Neural cell (in vitro differentiated cells): ENCODE data around the gene PREX1. TPM values are rescaled to one million over a fixed set of nuclear protein-coding genes. Genes with fewer than 3 reads are reported as not detected.

Source experiments
- H2AFZ ChIP-seq: fragments of 200-600, 300-800 bp; sonication (generic), shearing (Covaris generic); 2 replicates; pipeline ENCODE4 v1.6.0; 2014; ENCODE audit warnings: low read depth, mild to moderate bottlenecking, antibody characterized with exemption, low read length, moderate library complexity
- H3F3A ChIP-seq: fragments of 200-600 bp; shearing (Covaris generic); 2 replicates; pipeline ENCODE4 v1.6.1; 2016; ENCODE audit warnings: mild to moderate bottlenecking, moderate library complexity, mixed read lengths, antibody characterized with exemption, low read length; ENCODE audit not compliant: insufficient read depth, poor library complexity, severe bottlenecking
- H3K27ac ChIP-seq: fragments of 200-600, 300-800 bp; sonication (generic), shearing (Covaris generic); 2 replicates; pipeline ENCODE4 v1.5.1; 2014; ENCODE audit warnings: mild to moderate bottlenecking, low read length, moderate library complexity
- H3K27me3 ChIP-seq: fragments of 300-800, 200-600 bp; sonication (generic), shearing (Covaris generic); 2 replicates; pipeline ENCODE4 v1.6.0; 2014; ENCODE audit warnings: mild to moderate bottlenecking, low read depth, low read length, moderate library complexity; ENCODE audit not compliant: insufficient read depth
- H3K36me3 ChIP-seq: fragments of 300-800, 200-600 bp; sonication (generic), shearing (Covaris generic); 2 replicates; pipeline ENCODE4 v1.5.1; 2014; ENCODE audit warnings: mild to moderate bottlenecking, antibody characterized with exemption, low read length, moderate library complexity; ENCODE audit not compliant: insufficient read depth
- H3K4me2 ChIP-seq: fragments of 300-800, 200-600 bp; sonication (generic), shearing (Covaris generic); 2 replicates; pipeline ENCODE4 v1.6.0; 2014; ENCODE audit warnings: mild to moderate bottlenecking, low read length
- H3K4me3 ChIP-seq: fragments of 300-800, 200-600 bp; sonication (generic), shearing (Covaris generic); 2 replicates; pipeline ENCODE4 v1.5.1; 2014; ENCODE audit warnings: mild to moderate bottlenecking, low read length, moderate library complexity
- H3K79me2 ChIP-seq: fragments of 200-600 bp; shearing (Covaris generic); replicated peaks from 2 replicates; pipeline ENCODE4 v1.6.0; 2014; ENCODE audit warnings: mild to moderate bottlenecking, low read length, moderate library complexity; ENCODE audit not compliant: insufficient read depth
- H3K9ac ChIP-seq: fragments of 300-800, 200-600 bp; sonication (generic), shearing (Covaris generic); 2 replicates; pipeline ENCODE4 v1.6.1; 2016; ENCODE audit warnings: mild to moderate bottlenecking, low read length, mixed read lengths
- H3K9me2 ChIP-seq: fragments of 200-600 bp; shearing (Covaris generic); 2 replicates; pipeline ENCODE4 v1.6.1; 2016; ENCODE audit warnings: mild to moderate bottlenecking, low read length, mixed read lengths; ENCODE audit not compliant: insufficient read depth
- H3K9me3 ChIP-seq: fragments of 200-600, 300-800 bp; sonication (generic), shearing (Covaris generic); 2 replicates; pipeline ENCODE4 v1.6.1; 2016; ENCODE audit warnings: mild to moderate bottlenecking, mixed run types, low read length, moderate library complexity, mixed read lengths
- H4K20me1 ChIP-seq: fragments of 200-600 bp; shearing (Covaris generic); 2 replicates; pipeline ENCODE4 v1.6.1; 2016; ENCODE audit warnings: mild to moderate bottlenecking, mixed run types; ENCODE audit not compliant: insufficient read depth
- CTCF ChIP-seq: fragments of 450-650 bp; IDR thresholded peaks from 2 replicates; pipeline ENCODE4 v1.5.1; 2014; ENCODE audit warnings: antibody characterized with exemption, mild to moderate bottlenecking, moderate library complexity; ENCODE audit not compliant: poor library complexity, severe bottlenecking
- EP300 ChIP-seq: fragments of 450-650 bp; conservative IDR thresholded peaks from 2 replicates; pipeline ENCODE4 v1.6.1; 2014; ENCODE audit warnings: antibody characterized with exemption, mild to moderate bottlenecking, moderate library complexity; ENCODE audit not compliant: poor library complexity, severe bottlenecking
- EZH2 ChIP-seq: fragments of 200-600, 300-800 bp; shearing (Covaris generic), sonication (generic); IDR thresholded peaks from 2 replicates; pipeline ENCODE4 v1.6.1; 2014; ENCODE audit warnings: antibody characterized with exemption, low read length, borderline replicate concordance, mild to moderate bottlenecking; ENCODE audit not compliant: insufficient read depth, poor library complexity, severe bottlenecking
- MXI1 ChIP-seq: fragments of 450-650 bp; conservative IDR thresholded peaks from 2 replicates; pipeline ENCODE4 v1.6.1; 2014; ENCODE audit warnings: antibody characterized with exemption, mild to moderate bottlenecking; ENCODE audit not compliant: poor library complexity, severe bottlenecking
- POLR2AphosphoS5 ChIP-seq: IDR thresholded peaks from 2 replicates; pipeline ENCODE4 v1.6.1; 2012
- RAD21 ChIP-seq: fragments of 450-650 bp; conservative IDR thresholded peaks from 2 replicates; pipeline ENCODE4 v1.6.1; 2014; ENCODE audit warnings: antibody characterized with exemption, mild to moderate bottlenecking, moderate library complexity
- REST ChIP-seq: IDR thresholded peaks from 2 replicates; pipeline ENCODE4 v1.6.1; 2012; ENCODE audit warnings: borderline replicate concordance
- SMC3 ChIP-seq: fragments of 450-650 bp; conservative IDR thresholded peaks from 2 replicates; pipeline ENCODE4 v1.6.1; 2014; ENCODE audit warnings: antibody characterized with exemption, mild to moderate bottlenecking, moderate library complexity; ENCODE audit not compliant: poor library complexity
- TAF1 ChIP-seq: IDR thresholded peaks from 2 replicates; pipeline ENCODE4 v1.6.1; 2012; ENCODE audit warnings: low read depth
- polyA plus RNA-seq: library from polyadenylated mRNA; depleted of rRNA; stranded (reverse); fragments of >200 nt; gene quantifications from 2 replicates; pipeline ENCODE4 v1.2.3, GENCODE V29; 2014

PREX1 gene
- polyA plus RNA-seq, 1 donor from 2014 or later = 0.06 TPM

GRCh38 chr20:48737434-48738093, 90.2 kb downstream of the PREX1 start:
- no peak overlapping the region for H2AFZ ChIP-seq
- H3K36me3 ChIP-seq = no peaks in the 10 kb centered on the region
- no peaks in the 10 kb centered on the region for H3K27me3 ChIP-seq
- no peaks in the 10 kb centered on the region for H3K9me3 ChIP-seq
- H3K27ac ChIP-seq = no peak overlapping the region
- no peak overlapping the region for H3K4me2 ChIP-seq
- H4K20me1 ChIP-seq = no peaks in the 10 kb centered on the region
- no peak overlapping the region for H3K9ac ChIP-seq
- no peak for TF ChIP-seq CTCF
- TF ChIP-seq TAF1 = no peak
- TF ChIP-seq REST = no peak
- TF ChIP-seq SMC3 = no peak
- TF ChIP-seq EP300 = no peak
- no peak for TF ChIP-seq POLR2AphosphoS5
- no peak for TF ChIP-seq MXI1
- TF ChIP-seq RAD21 = no peak
- TF ChIP-seq EZH2 = no peak
- H3K9me2 ChIP-seq = no peaks in the 10 kb centered on the region
- no peak overlapping the region for H3K4me3 ChIP-seq
- no peaks in the 10 kb centered on the region for H3F3A ChIP-seq
- H3K79me2 ChIP-seq = no peaks in the 10 kb centered on the region

GRCh38 chr20:48736636-48737035, 91.2 kb downstream of the PREX1 start:
- Histone ChIP-seq H3K27ac (no peak overlapping the region), H3K4me3 (no peak overlapping the region), H3K36me3 (no peaks in the 10 kb centered on the region), H3K9ac (no peak overlapping the region), H2AFZ (no peak overlapping the region), H3K27me3 (no peaks in the 10 kb centered on the region), H3K79me2 (no peaks in the 10 kb centered on the region), H4K20me1 (no peaks in the 10 kb centered on the region), H3K9me2 (no peaks in the 10 kb centered on the region), H3K9me3 (no peaks in the 10 kb centered on the region), H3F3A (no peaks in the 10 kb centered on the region), H3K4me2 (no peak overlapping the region)
- TF ChIP-seq CTCF (no peak), RAD21 (no peak), POLR2AphosphoS5 (no peak), SMC3 (no peak), MXI1 (no peak), TAF1 (no peak), EZH2 (no peak), EP300 (no peak), REST (no peak)
